Activated naive CD8-positive, alpha-beta T cell treated with anti-CD3 and anti-CD28 coated beads for 36 hours (primary cell): ENCODE data around the gene OR9A2. TPM values are rescaled to one million over a fixed set of nuclear protein-coding genes. Genes with fewer than 3 reads are reported as not detected.

Experiments
- DNase-seq: peaks from one replicate; pipeline ENCODE4 v3.0.0; 2021
- H3K27ac Mint-ChIP-seq: one replicate; pipeline ENCODE4 v1.8.0; 2022; ENCODE audit warnings: mild to moderate bottlenecking, moderate library complexity, mixed read lengths
- H3K27me3 Mint-ChIP-seq: one replicate; pipeline ENCODE4 v1.8.0; 2022; ENCODE audit warnings: mild to moderate bottlenecking, mixed read lengths
- H3K36me3 Mint-ChIP-seq: one replicate; pipeline ENCODE4 v1.8.0; 2021; ENCODE audit warnings: mild to moderate bottlenecking, mixed read lengths
- H3K4me1 Mint-ChIP-seq: one replicate; pipeline ENCODE4 v1.8.0; 2021; ENCODE audit warnings: mixed read lengths
- H3K4me3 Mint-ChIP-seq: one replicate; pipeline ENCODE4 v1.8.0; 2022; ENCODE audit warnings: mild to moderate bottlenecking, moderate library complexity, mixed read lengths
- H3K9me3 Mint-ChIP-seq: one replicate; pipeline ENCODE4 v1.8.0; 2022; ENCODE audit warnings: mixed read lengths
- total RNA-seq, 2 experiments: library from RNA; stranded (reverse); gene quantifications; one replicate each; pipeline ENCODE4 v1.2.3, GENCODE V29; 2021

The OR9A2 gene
- total RNA-seq = not detected

DNA sequence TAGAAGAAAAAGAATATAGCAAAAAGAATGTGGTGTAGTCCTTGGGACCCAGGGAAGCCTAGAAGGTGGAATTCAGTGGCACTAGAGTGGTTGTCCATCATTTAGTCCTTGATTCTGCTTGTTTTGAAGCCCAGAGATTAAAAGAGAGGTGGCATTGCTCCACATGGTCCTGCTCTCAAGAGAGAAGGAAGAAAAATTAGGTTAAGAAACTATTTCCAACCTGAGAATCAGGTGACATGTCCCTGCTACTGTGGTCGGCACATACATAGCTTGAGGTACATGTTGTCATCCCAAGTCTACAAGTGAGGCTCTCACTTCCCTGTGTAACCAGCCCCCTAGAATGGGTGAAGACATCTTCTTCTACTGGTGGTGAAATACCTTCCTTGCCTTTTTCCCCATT is at the start of gene OR9A2:
OR9A2 (minus strand) TSS at position 101 of the 400 bp plus-strand sequence; CDS start at position 101, 0 bp downstream.
- Mint-ChIP-seq H3K27ac (no peak within 1 kb of the TSS), H3K9me3 (no peaks in the 10 kb centered on the region), H3K4me1 (no peaks in the 10 kb centered on the region), H3K36me3 (no peaks in the 10 kb centered on the region), H3K27me3 (peaks cover 3% of the 10 kb centered on the region), H3K4me3 (no peak within 1 kb of the TSS)
- no peak for DNase-seq

DNA sequence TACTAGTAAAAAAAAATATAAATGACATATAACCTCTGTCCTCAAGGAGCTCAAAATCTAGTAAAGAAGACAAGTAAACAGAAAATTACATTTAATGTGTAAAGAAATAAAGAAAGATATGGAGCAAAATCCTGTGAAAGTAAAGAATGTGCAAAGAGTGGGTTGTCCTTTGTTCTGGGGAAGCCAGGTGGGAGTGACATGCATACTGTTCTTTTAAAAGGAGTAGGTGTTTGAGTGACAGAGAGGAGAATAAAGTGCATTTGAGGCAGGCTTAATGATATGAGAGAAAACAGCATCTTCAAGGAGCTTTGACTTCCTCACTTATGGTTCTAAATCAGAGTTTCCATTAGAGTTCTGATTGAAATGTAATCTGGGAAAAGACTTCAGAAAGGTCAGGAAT is 47.2 kb upstream of the OR9A2 start:
- Mint-ChIP-seq H3K36me3 (peaks cover 3% of the 10 kb centered on the region), H3K9me3 (peaks cover 4% of the 10 kb centered on the region), H3K4me1 (no peaks in the 10 kb centered on the region), H3K4me3 (no peak overlapping the region), H3K27me3 (peaks cover 7% of the 10 kb centered on the region), H3K27ac (no peak overlapping the region)
- DNase-seq = no peak

DNA sequence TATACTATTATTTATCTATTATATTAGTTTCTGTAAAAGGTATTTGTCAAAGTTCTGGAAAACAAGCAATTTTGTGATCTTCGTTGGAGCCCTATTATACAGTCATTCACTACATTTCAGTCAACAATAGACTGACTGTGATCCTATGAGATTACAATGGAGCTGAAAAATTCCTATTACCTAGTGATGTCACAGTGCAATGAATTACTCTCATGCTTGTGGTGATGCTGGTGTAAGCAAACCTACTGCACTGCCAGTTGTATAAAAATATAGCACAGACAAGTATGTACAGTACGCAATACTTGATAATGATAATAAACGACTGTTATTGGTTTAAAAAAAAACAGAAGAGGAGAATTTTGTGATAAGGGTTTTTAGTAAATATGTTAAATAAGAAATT is 46.6 kb upstream of the OR9A2 start:
- H3K36me3 Mint-ChIP-seq = peaks cover 2% of the 10 kb centered on the region
- H3K27me3 Mint-ChIP-seq = peaks cover 7% of the 10 kb centered on the region
- no peak overlapping the region for H3K27ac Mint-ChIP-seq
- H3K4me1 Mint-ChIP-seq = no peaks in the 10 kb centered on the region
- H3K4me3 Mint-ChIP-seq = no peak overlapping the region
- no peak for DNase-seq
- H3K9me3 Mint-ChIP-seq = peaks cover 2% of the 10 kb centered on the region

DNA sequence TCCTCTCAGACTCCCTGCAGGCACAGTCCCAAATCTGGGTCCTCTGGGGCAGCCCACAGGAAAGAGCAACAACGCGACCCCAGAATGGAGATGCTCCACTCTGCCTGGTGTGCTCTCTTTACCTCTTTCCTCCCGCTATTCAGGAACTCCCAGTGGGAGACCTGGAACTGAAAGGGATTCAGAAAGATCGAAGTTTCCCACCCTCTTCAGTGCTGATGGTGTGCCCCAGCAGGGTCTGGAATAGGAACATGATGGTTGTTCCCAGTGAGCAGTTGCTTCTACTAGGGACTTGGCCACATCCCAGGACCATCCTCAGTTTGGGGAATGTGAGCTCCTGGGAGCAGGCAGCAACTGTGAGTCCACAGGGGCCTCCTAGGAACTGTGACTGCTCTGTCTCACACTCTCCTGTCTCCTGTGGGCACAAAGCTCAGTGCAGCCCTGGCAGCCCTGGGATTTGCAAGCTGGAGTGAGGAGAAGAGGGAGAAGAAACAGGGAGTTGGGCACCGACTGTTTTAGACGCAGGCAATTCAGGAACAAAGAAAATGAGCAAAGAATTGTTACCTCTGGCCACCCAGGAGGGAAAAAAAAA is 43.1 kb upstream of the OR9A2 start:
- H3K27ac Mint-ChIP-seq = no peak overlapping the region
- DNase-seq = no peak
- peaks cover 7% of the 10 kb centered on the region for H3K27me3 Mint-ChIP-seq
- H3K4me1 Mint-ChIP-seq = no peaks in the 10 kb centered on the region
- H3K36me3 Mint-ChIP-seq = no peaks in the 10 kb centered on the region
- H3K4me3 Mint-ChIP-seq = no peak overlapping the region
- no peaks in the 10 kb centered on the region for H3K9me3 Mint-ChIP-seq

DNA sequence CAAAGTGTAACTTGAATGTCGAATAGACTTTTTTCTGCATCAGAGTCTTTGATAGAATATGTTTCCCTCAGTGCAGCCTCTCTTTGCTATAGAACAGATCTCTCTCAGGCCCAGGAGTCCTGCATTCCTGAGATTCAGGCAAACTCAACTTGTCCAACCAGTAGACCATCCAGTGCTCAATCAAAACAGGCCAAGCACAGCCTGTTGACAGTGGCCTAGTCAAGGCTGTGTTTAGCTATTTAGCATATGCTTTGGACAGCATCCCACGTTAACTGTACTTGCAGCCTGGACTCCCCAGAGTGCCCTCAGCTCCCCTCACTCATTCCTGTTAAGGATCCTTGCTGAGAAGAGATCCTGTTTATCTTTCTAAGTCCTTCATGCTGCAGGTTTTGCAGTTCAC is 41.5 kb upstream of the OR9A2 start:
- no peaks in the 10 kb centered on the region for H3K36me3 Mint-ChIP-seq
- H3K27me3 Mint-ChIP-seq = peaks cover 7% of the 10 kb centered on the region

DNA sequence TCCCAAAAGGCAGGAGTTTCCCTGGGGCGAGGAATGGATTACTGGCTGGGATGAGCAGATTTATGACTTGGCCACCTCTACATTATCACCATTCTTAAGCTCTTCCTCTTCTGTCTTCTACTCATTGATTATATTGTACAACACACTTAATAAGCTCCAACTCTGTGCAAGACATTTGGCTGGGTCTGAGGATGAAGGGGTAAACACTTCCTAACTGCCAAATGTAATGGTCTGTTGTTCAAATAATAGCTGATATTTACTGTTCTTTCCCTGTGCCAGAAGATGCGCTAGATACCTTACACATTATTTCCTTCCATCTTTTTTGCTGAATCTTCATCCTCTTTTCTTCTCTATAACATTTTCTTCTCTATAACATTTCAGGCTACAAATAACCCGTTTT is 36.8 kb upstream of the OR9A2 start:
- Mint-ChIP-seq H3K36me3 (no peaks in the 10 kb centered on the region), H3K27ac (no peak overlapping the region), H3K27me3 (no peaks in the 10 kb centered on the region), H3K4me3 (no peak overlapping the region), H3K9me3 (no peaks in the 10 kb centered on the region), H3K4me1 (no peaks in the 10 kb centered on the region)
- DNase-seq = no peak

More for the DNA sequence above, 41.5 kb upstream of the OR9A2 start:
- H3K9me3 Mint-ChIP-seq = no peaks in the 10 kb centered on the region
- H3K4me3 Mint-ChIP-seq = no peak overlapping the region
- no peaks in the 10 kb centered on the region for H3K4me1 Mint-ChIP-seq
- DNase-seq = no peak
- H3K27ac Mint-ChIP-seq = no peak overlapping the region

DNA sequence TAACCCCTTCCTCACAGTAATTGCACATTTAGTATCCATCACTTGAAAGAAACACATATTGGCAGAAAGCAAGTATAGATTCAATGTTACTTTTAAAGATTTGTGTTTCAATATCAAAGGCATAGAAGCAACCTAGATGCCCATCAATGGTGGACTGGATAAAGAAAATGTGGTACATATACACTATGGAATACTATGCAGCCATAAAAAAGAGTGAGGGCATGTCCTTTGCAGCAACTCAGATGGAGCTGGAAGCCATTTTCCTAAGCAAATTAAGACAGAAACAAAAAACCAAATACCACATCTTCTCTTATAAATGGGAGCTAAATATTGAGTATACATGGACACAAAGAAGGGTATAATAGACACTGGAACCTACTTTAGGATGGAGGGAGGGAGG is 28.8 kb upstream of the OR9A2 start:
- H3K4me1 Mint-ChIP-seq = no peaks in the 10 kb centered on the region
- no peaks in the 10 kb centered on the region for H3K27me3 Mint-ChIP-seq
- H3K9me3 Mint-ChIP-seq = no peaks in the 10 kb centered on the region
- H3K36me3 Mint-ChIP-seq = no peaks in the 10 kb centered on the region
- H3K4me3 Mint-ChIP-seq = no peak overlapping the region
- no peak for DNase-seq
- H3K27ac Mint-ChIP-seq = no peak overlapping the region

DNA sequence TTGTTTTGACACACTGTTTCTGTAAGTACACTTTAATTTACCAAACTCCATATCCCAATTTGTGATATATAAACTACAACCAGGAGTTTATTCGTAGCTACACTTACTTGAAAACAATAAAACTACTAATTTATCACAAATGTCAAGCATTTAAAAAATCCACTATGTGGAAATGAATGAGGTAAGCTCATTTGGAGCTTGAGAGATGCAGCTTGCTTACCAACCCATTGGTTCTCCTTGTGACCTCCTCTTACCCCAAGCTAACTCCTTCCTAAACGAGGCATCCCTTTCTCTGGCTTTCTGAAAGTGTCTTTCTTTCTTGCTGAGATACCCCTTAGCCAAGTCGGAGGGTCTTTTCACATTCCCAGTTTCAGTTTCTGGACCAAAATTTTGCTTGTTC is 27.7 kb upstream of the OR9A2 start:
- DNase-seq = no peak
- Mint-ChIP-seq H3K36me3 (no peaks in the 10 kb centered on the region), H3K27me3 (no peaks in the 10 kb centered on the region), H3K9me3 (no peaks in the 10 kb centered on the region), H3K4me3 (no peak overlapping the region), H3K27ac (no peak overlapping the region), H3K4me1 (no peaks in the 10 kb centered on the region)

GRCh38 chr7:143052041-143052440 is 25.1 kb upstream of the OR9A2 start, which contains the start of gene OR6V1:
Gene OR6V1, plus strand, starts transcription at chr7:143052341. Its CDS starts 0 bp downstream, at chr7:143052341.
- H3K27me3 Mint-ChIP-seq = no peaks in the 10 kb centered on the region
- no peaks in the 10 kb centered on the region for H3K36me3 Mint-ChIP-seq
- peaks cover 2% of the 10 kb centered on the region for H3K4me1 Mint-ChIP-seq
- DNase-seq = no peak
- no peak within 1 kb of the TSS for H3K27ac Mint-ChIP-seq
- H3K9me3 Mint-ChIP-seq = no peaks in the 10 kb centered on the region
- no peak within 1 kb of the TSS for H3K4me3 Mint-ChIP-seq

DNA sequence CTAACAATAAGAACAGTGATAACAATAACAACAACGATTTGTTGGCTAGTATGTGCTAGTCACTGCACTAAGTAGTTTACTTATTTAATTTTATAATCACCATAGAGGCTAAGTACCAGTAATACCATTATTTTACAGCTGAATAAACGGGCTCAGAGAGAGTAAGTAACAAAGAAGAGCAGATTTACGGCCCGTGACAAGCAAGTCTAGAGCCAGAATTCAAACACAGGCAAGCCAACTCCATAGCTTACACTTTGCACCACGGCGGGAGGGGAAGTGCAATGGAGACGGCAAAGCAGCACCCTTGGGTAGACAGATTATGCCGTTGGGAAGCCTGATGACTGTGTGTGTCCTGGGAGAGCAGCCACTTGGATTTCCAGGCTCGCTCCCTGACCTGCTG is 24.0 kb upstream of the OR9A2 start:
- Mint-ChIP-seq H3K36me3 (no peaks in the 10 kb centered on the region), H3K27ac (no peak overlapping the region), H3K27me3 (no peaks in the 10 kb centered on the region), H3K4me3 (no peak overlapping the region), H3K9me3 (no peaks in the 10 kb centered on the region), H3K4me1 (peaks cover 2% of the 10 kb centered on the region)
- no peak for DNase-seq

GRCh38 chr7:143049362-143049761 is 22.4 kb upstream of the OR9A2 start:
- Mint-ChIP-seq H3K4me3 (no peak overlapping the region), H3K9me3 (no peaks in the 10 kb centered on the region), H3K36me3 (no peaks in the 10 kb centered on the region), H3K27ac (no peak overlapping the region), H3K27me3 (no peaks in the 10 kb centered on the region), H3K4me1 (peaks cover 2% of the 10 kb centered on the region)
- no peak for DNase-seq

DNA sequence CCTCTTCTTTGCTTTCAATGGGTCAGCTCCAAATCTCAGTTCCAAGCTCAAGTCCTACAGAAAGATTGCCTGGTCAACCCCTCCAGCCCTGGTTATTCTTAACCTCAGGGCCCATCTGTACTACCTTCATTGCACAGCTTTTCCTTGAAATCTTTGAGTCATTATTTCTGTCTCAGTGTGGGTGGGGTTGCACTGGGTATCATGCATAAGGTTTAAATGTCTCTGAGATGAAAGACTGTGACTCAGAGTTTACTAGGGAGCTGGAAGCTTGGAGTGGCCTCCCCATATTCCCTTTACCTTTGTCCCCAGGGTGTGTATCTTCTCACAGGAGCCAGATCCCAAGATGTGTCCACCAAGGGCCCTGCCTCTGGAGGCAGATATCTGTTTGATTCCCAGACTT is 21.9 kb upstream of the OR9A2 start:
- no peak for DNase-seq
- Mint-ChIP-seq H3K4me1 (peaks cover 2% of the 10 kb centered on the region), H3K4me3 (no peak overlapping the region), H3K9me3 (no peaks in the 10 kb centered on the region), H3K27me3 (no peaks in the 10 kb centered on the region), H3K27ac (no peak overlapping the region), H3K36me3 (no peaks in the 10 kb centered on the region)

GRCh38 chr7:143047326-143047725 is 20.4 kb upstream of the OR9A2 start:
- Mint-ChIP-seq H3K27ac (no peak overlapping the region), H3K36me3 (no peaks in the 10 kb centered on the region), H3K9me3 (no peaks in the 10 kb centered on the region), H3K4me3 (no peak overlapping the region), H3K27me3 (no peaks in the 10 kb centered on the region), H3K4me1 (peaks cover 2% of the 10 kb centered on the region)
- no peak for DNase-seq

GRCh38 chr7:143046426-143046851 is 19.5 kb upstream of the OR9A2 start:
- Mint-ChIP-seq H3K27ac (no peak overlapping the region), H3K27me3 (no peaks in the 10 kb centered on the region), H3K4me1 (peaks cover 2% of the 10 kb centered on the region), H3K4me3 (no peak overlapping the region), H3K36me3 (no peaks in the 10 kb centered on the region), H3K9me3 (no peaks in the 10 kb centered on the region)
- DNase-seq = no peak

GRCh38 chr7:143043391-143043790 is 16.5 kb upstream of the OR9A2 start:
- Mint-ChIP-seq H3K9me3 (no peaks in the 10 kb centered on the region), H3K4me1 (no peaks in the 10 kb centered on the region), H3K36me3 (no peaks in the 10 kb centered on the region), H3K27ac (no peak overlapping the region), H3K27me3 (no peaks in the 10 kb centered on the region), H3K4me3 (no peak overlapping the region)
- DNase-seq = no peak

DNA sequence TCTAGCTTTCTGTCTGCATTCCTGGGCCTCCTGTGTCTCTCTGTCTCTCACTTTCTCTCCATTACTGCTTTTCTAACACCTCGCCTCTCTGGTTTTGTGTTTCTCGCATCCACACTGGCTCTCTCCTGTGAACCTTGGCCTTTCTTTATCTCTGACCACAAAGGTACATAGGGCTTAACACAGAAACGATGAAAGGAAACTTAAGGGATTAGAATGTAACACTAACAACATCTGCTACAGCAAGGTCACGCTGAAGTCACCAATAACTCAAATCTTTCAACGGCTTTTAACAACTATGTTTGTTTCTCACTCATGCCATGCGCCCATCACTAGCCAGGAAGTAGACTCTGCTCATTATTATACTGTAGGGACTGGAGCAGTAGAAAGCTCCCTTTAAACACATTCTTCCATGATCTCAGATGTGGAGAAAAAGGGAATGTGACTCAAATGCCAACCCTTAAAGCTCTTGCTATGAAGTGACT is 15.9 kb upstream of the OR9A2 start:
- H3K4me1 Mint-ChIP-seq = no peaks in the 10 kb centered on the region
- H3K36me3 Mint-ChIP-seq = no peaks in the 10 kb centered on the region
- no peak overlapping the region for H3K4me3 Mint-ChIP-seq
- DNase-seq = no peak
- H3K27me3 Mint-ChIP-seq = no peaks in the 10 kb centered on the region
- no peak overlapping the region for H3K27ac Mint-ChIP-seq
- H3K9me3 Mint-ChIP-seq = no peaks in the 10 kb centered on the region
